ENCODE measurements around the gene HAAO.
A peak's percentile ranks its signal among the peaks of the same experiment; 100 is the strongest.

Gene HAAO

GRCh38 chr2:42752314-42752713 lies 40.1 kb downstream of the HAAO start:
- Histone ChIP-seq H3K27ac (ENCODE audit: low read depth, low read length) (0 out of 2 replicates have a peak overlapping the region, but pooled peaks have one; percentile 15), H4K20me1 (ENCODE audit: control insufficient read depth, insufficient read depth, low read depth, low read length) (no peaks in the 10 kb centered on the region)
- TF ChIP-seq CTCF (IDR thresholded peaks at IDR 0.05; ENCODE audit: low read depth, low read length, poor library complexity, severe bottlenecking) (no peak), EZH2phosphoT487 (IDR thresholded peaks at IDR 0.05; ENCODE audit: borderline replicate concordance, low read length) (no peak)

GRCh38 chr2:42748840-42749239 lies 43.5 kb downstream of the HAAO start:
- H3K36me3 ChIP-seq (ENCODE audit: control insufficient read depth, low read length): no peaks in the 10 kb centered on the region
- H3K4me1 ChIP-seq (ENCODE audit: control insufficient read depth, low read length): peaks cover 31% of the 10 kb centered on the region
- H3K9me2 ChIP-seq (replicated peaks; ENCODE audit: control insufficient read depth, low read length): no peaks in the 10 kb centered on the region
- H3K27ac ChIP-seq (ENCODE audit: low read depth, low read length): no peak overlapping the region
- H3K4me3 ChIP-seq (ENCODE audit: low read length): no peak overlapping the region
- no peak overlapping the region for H3K4me2 ChIP-seq (ENCODE audit: low read length)
- no peaks in the 10 kb centered on the region for H3K9me3 ChIP-seq (ENCODE audit: control insufficient read depth, insufficient read depth, low read length)
- no peak for TF ChIP-seq EZH2phosphoT487 (IDR thresholded peaks at IDR 0.05; ENCODE audit: borderline replicate concordance, low read length)
- no peak for TF ChIP-seq CTCF (IDR thresholded peaks at IDR 0.05; ENCODE audit: low read depth, low read length, poor library complexity, severe bottlenecking)
- H3K27me3 ChIP-seq (ENCODE audit: control insufficient read depth, low read length): no peaks in the 10 kb centered on the region
- H3K79me2 ChIP-seq (ENCODE audit: control insufficient read depth, low read length): no peaks in the 10 kb centered on the region
- no peaks in the 10 kb centered on the region for H4K20me1 ChIP-seq (ENCODE audit: control insufficient read depth, insufficient read depth, low read depth, low read length)
- H3F3A ChIP-seq (ENCODE audit: control insufficient read depth, insufficient read depth): 0 out of 2 replicates have a peak, but pooled peaks cover 2% of the 10 kb centered on the region

More at GRCh38 chr2:42752314-42752713, 40.1 kb downstream of the HAAO start:
- Histone ChIP-seq H3K4me2 (ENCODE audit: low read length) (peak overlapping the region; percentile 68), H3K9me2 (replicated peaks; ENCODE audit: control insufficient read depth, low read length) (no peaks in the 10 kb centered on the region), H3K27me3 (ENCODE audit: control insufficient read depth, low read length) (no peaks in the 10 kb centered on the region), H3K9me3 (ENCODE audit: control insufficient read depth, insufficient read depth, low read length) (no peaks in the 10 kb centered on the region), H3K4me3 (ENCODE audit: low read length) (peak overlapping the region; percentile 36), H3F3A (ENCODE audit: control insufficient read depth, insufficient read depth) (0 out of 2 replicates have a peak, but pooled peaks cover 2% of the 10 kb centered on the region), H3K36me3 (ENCODE audit: control insufficient read depth, low read length) (no peaks in the 10 kb centered on the region), H3K4me1 (ENCODE audit: control insufficient read depth, low read length) (peaks cover 41% of the 10 kb centered on the region), H3K79me2 (ENCODE audit: control insufficient read depth, low read length) (no peaks in the 10 kb centered on the region)

GRCh38 chr2:42747422-42747821 lies 45.0 kb downstream of the HAAO start:
- Histone ChIP-seq H3K4me1 (ENCODE audit: control insufficient read depth, low read length) (peaks cover 17% of the 10 kb centered on the region), H3K9me2 (replicated peaks; ENCODE audit: control insufficient read depth, low read length) (no peaks in the 10 kb centered on the region), H3K9me3 (ENCODE audit: control insufficient read depth, insufficient read depth, low read length) (no peaks in the 10 kb centered on the region), H3K36me3 (ENCODE audit: control insufficient read depth, low read length) (no peaks in the 10 kb centered on the region), H3K79me2 (ENCODE audit: control insufficient read depth, low read length) (no peaks in the 10 kb centered on the region), H3F3A (ENCODE audit: control insufficient read depth, insufficient read depth) (0 out of 2 replicates have a peak, but pooled peaks cover 2% of the 10 kb centered on the region), H3K4me2 (ENCODE audit: low read length) (no peak overlapping the region), H3K27ac (ENCODE audit: low read depth, low read length) (no peak overlapping the region), H3K4me3 (ENCODE audit: low read length) (no peak overlapping the region), H3K27me3 (ENCODE audit: control insufficient read depth, low read length) (no peaks in the 10 kb centered on the region), H4K20me1 (ENCODE audit: control insufficient read depth, insufficient read depth, low read depth, low read length) (no peaks in the 10 kb centered on the region)
- TF ChIP-seq CTCF (IDR thresholded peaks at IDR 0.05; ENCODE audit: low read depth, low read length, poor library complexity, severe bottlenecking): no peak
- TF ChIP-seq EZH2phosphoT487 (IDR thresholded peaks at IDR 0.05; ENCODE audit: borderline replicate concordance, low read length): no peak
